K562 (cell line): Measurements from ENCODE around the gene KISS1R. TPM values are rescaled to one million over a fixed set of nuclear protein-coding genes. Genes with fewer than 3 reads are reported as not detected.

Experiments
- BCL6 ChIP-seq: fragments of 250-450 bp; sonication (Bioruptor Pico); IDR thresholded peaks from 2 replicates; pipeline ENCODE4 v1.4.0; 2020
- CBX1 ChIP-seq: sonication (generic); IDR thresholded peaks from 2 replicates; pipeline ENCODE4 v1.6.1; 2016; ENCODE audit warnings: antibody characterized with exemption, low read depth, mild to moderate bottlenecking
- EGR1 ChIP-seq: fragments of 450-650 bp; conservative IDR thresholded peaks from 2 replicates; pipeline ENCODE4 v1.6.1; 2017; ENCODE audit warnings: mild to moderate bottlenecking
- FOXK1 ChIP-seq: sonication (generic); formaldehyde crosslinking; IDR thresholded peaks from 2 replicates; pipeline ENCODE4 v1.8.0; 2022; ENCODE audit warnings: missing genetic modification reagents, mild to moderate bottlenecking, borderline replicate concordance
- HDAC1 ChIP-seq, 2 experiments: fragments of 450-650 bp; IDR thresholded peaks; 2 replicates each; pipeline ENCODE4 v1.6.1; 2016 to 2017; ENCODE audit warnings: inconsistent platforms in 1 of 2, mild to moderate bottlenecking in 1 of 2, moderate library complexity in 1 of 2
- KDM2B ChIP-seq: fragments of 250-450 bp; sonication (Bioruptor Pico); IDR thresholded peaks from 2 replicates; pipeline ENCODE4 v1.8.0; 2021; ENCODE audit warnings: mild to moderate bottlenecking, moderate library complexity
- MIER1 ChIP-seq: fragments of 450-650 bp; IDR thresholded peaks from 2 replicates; pipeline ENCODE4 v1.6.1; 2016; ENCODE audit warnings: antibody characterized with exemption, mild to moderate bottlenecking, low read depth
- POLR2A ChIP-seq: fragments of 450-650 bp; conservative IDR thresholded peaks from 2 replicates; pipeline ENCODE4 v1.6.1; 2016
- polyA plus RNA-seq, 8 experiments: library from polyadenylated mRNA; depleted of rRNA in 4 of 8; stranded (reverse) in 5 of 8; unstranded in 3 of 8; fragments of >200 nt; fragmentation: Nextera tagmentation in 2 of 8; fragmentation: Illumina TruSeq in 1 of 8; extraction: Ambion mirVana in 2 of 8; extraction: Trizol in 1 of 8; gene quantifications; 2 replicates each; pipeline versions ENCODE4 v1.2.1 to v1.2.3, GENCODE V29; 2011 to 2014; ENCODE audit warnings: inconsistent platforms in 1 of 8, missing spikeins in 1 of 8
- total RNA-seq, 7 experiments: library from RNA; depleted of rRNA in 6 of 7; stranded (reverse); fragments of >200 nt in 6 of 7; fragmentation: Illumina TruSeq in 2 of 7; extraction: Trizol in 2 of 7; gene quantifications; 2 replicates each; pipeline versions ENCODE4 v1.2.1 to v1.2.3, GENCODE V29; 2011 to 2021; ENCODE audit warnings: low replicate concordance in 1 of 7
- TF ChIP-seq, protein P1 (sequence below), 2 experiments: IDR thresholded peaks; 2 replicates each; pipeline ENCODE4 v1.6.1; 2012; ENCODE audit warnings: improper control_type of control experiment in 2 of 2, low read depth in 2 of 2, low read length in 2 of 2, borderline replicate concordance in 1 of 2
- TF ChIP-seq, protein P2 (sequence below), 2 experiments: fragments of 450-650 bp in 1 of 2; sonication (generic) in 1 of 2; formaldehyde crosslinking in 1 of 2; IDR thresholded peaks; 2 replicates each; pipeline versions ENCODE4 v1.7.1 to v1.9.0; 2016 to 2022; ENCODE audit warnings: inconsistent platforms in 1 of 2, mild to moderate bottlenecking in 1 of 2, missing genetic modification reagents in 1 of 2
- TF ChIP-seq, protein P3 (sequence below): fragments of 250-450 bp; sonication (Bioruptor Pico); IDR thresholded peaks from 2 replicates; pipeline ENCODE4 v1.6.1; 2021; ENCODE audit warnings: mild to moderate bottlenecking
- TF ChIP-seq, protein P4 (sequence below), 3 experiments: fragments of 200-800 bp in 1 of 3; sonication (Bioruptor generic) in 1 of 3; sonication (generic) in 1 of 3; formaldehyde crosslinking in 1 of 3; IDR thresholded peaks; 2 replicates each; pipeline versions ENCODE4 v1.6.1 to v1.8.0; 2016 to 2022; ENCODE audit warnings: mild to moderate bottlenecking in 2 of 3, missing compliant biosample characterization in 2 of 3, missing genetic modification characterization in 2 of 3, missing genetic modification reagents in 1 of 3

The KISS1R gene
- total and polyA plus RNA-seq, 9 of the 15 experiments (the other 6 are each of a cell fraction or from before 2014, with no cell fraction given), result 0.37 to 39.4 (median 2.0) TPM

DNA sequence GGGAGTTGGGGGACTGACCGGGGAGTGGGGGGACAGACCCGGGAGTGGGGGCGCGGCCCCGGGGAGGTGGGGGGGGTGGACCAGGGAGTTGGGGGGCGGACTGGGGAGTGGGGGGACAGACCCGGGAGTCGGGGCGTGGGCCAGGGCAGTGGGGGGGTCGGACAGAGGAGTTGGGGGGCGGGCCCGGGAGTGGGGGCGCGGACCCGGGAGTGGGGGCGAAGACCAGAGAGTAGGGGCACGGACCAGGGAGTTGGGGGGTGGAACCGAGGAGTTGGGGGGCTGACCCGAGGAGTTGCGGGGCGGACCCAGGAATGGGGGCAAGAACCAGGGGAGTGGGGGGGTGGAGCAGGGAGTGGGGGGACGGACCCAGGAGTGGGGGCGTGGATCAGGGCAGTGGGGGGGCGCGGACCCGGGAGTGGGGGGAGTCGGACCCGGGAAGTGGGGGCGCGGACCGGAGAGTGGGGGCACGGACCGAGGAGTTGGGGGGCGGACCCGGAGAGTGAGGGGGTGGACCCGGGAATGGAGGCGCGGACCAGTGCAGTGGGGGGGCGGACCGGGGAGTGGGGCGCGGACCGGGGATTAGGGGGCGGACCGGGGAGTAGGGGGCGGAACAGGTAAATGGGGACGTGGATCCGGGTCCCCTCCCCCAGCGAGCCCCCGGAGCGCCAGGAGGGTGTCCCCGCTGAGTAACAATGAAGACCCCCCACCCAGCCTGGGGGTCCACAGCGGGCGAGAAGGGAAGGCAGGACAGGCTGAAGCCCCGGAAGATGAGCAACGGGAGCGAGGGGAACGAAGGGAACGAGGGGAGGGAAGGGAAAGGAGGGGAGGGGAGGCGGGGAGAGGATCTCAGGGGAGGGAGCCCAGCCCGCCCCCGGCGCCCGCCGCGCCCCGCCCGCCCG, 4.7 kb upstream of the KISS1R start (continued):
- TF ChIP-seq, protein P1, sequence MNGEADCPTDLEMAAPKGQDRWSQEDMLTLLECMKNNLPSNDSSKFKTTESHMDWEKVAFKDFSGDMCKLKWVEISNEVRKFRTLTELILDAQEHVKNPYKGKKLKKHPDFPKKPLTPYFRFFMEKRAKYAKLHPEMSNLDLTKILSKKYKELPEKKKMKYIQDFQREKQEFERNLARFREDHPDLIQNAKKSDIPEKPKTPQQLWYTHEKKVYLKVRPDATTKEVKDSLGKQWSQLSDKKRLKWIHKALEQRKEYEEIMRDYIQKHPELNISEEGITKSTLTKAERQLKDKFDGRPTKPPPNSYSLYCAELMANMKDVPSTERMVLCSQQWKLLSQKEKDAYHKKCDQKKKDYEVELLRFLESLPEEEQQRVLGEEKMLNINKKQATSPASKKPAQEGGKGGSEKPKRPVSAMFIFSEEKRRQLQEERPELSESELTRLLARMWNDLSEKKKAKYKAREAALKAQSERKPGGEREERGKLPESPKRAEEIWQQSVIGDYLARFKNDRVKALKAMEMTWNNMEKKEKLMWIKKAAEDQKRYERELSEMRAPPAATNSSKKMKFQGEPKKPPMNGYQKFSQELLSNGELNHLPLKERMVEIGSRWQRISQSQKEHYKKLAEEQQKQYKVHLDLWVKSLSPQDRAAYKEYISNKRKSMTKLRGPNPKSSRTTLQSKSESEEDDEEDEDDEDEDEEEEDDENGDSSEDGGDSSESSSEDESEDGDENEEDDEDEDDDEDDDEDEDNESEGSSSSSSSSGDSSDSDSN (IDR thresholded peaks at IDR 0.05; ENCODE audit: borderline replicate concordance in 1 of 2, low read depth in 2 of 2, low read length in 2 of 2), result 0 out of 4 replicates have a peak, but pooled peaks of 1 of the 2 experiments have one; percentile 6
- peak; percentile 20 to 71; a peak in 2 of 4 replicates for TF ChIP-seq HDAC1 (IDR thresholded peaks at IDR 0.05)
- TF ChIP-seq, protein P2, sequence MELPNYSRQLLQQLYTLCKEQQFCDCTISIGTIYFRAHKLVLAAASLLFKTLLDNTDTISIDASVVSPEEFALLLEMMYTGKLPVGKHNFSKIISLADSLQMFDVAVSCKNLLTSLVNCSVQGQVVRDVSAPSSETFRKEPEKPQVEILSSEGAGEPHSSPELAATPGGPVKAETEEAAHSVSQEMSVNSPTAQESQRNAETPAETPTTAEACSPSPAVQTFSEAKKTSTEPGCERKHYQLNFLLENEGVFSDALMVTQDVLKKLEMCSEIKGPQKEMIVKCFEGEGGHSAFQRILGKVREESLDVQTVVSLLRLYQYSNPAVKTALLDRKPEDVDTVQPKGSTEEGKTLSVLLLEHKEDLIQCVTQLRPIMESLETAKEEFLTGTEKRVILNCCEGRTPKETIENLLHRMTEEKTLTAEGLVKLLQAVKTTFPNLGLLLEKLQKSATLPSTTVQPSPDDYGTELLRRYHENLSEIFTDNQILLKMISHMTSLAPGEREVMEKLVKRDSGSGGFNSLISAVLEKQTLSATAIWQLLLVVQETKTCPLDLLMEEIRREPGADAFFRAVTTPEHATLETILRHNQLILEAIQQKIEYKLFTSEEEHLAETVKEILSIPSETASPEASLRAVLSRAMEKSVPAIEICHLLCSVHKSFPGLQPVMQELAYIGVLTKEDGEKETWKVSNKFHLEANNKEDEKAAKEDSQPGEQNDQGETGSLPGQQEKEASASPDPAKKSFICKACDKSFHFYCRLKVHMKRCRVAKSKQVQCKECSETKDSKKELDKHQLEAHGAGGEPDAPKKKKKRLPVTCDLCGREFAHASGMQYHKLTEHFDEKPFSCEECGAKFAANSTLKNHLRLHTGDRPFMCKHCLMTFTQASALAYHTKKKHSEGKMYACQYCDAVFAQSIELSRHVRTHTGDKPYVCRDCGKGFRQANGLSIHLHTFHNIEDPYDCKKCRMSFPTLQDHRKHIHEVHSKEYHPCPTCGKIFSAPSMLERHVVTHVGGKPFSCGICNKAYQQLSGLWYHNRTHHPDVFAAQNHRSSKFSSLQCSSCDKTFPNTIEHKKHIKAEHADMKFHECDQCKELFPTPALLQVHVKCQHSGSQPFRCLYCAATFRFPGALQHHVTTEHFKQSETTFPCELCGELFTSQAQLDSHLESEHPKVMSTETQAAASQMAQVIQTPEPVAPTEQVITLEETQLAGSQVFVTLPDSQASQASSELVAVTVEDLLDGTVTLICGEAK (IDR thresholded peaks at IDR 0.05), result no peak
- TF ChIP-seq, protein P2 (CRISPR knock-in tag; IDR thresholded peaks at IDR 0.05), result no peak
- TF ChIP-seq POLR2A, result peak; percentile 36; the same call in 1 of the 2 replicates
- no peak for TF ChIP-seq FOXK1 (CRISPR knock-in tag)
- no peak for TF ChIP-seq BCL6
- TF ChIP-seq, protein P3, sequence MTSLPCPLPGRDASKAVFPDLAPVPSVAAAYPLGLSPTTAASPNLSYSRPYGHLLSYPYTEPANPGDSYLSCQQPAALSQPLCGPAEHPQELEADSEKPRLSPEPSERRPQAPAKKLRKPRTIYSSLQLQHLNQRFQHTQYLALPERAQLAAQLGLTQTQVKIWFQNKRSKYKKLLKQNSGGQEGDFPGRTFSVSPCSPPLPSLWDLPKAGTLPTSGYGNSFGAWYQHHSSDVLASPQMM (CRISPR knock-in tag), result no peak
- no peak for TF ChIP-seq KDM2B
- TF ChIP-seq CBX1, result 0 out of 2 replicates have a peak, but pooled peaks have one; percentile 6
- TF ChIP-seq, protein P4, sequence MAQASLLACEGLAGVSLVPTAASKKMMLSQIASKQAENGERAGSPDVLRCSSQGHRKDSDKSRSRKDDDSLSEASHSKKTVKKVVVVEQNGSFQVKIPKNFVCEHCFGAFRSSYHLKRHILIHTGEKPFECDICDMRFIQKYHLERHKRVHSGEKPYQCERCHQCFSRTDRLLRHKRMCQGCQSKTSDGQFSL (CRISPR knock-in tag; IDR thresholded peaks at IDR 0.05), result peak; percentile 92
- TF ChIP-seq, protein P4 (tag; IDR thresholded peaks at IDR 0.05), result peak in 1 of 2 experiments; percentile 90; a peak in 2 of 4 replicates
- peak; percentile 68 for TF ChIP-seq EGR1
- no peak for TF ChIP-seq MIER1
